ENCODE results near the gene LAMP1.

GRCh38 chr13:113291129-113291528 lies 5.9 kb upstream of the LAMP1 start:
- TF ChIP-seq POLR2AphosphoS5 (IDR thresholded peaks at IDR 0.05; ENCODE audit: insufficient read depth in 1 of 2, low read depth in 1 of 2) = no peak
- TF ChIP-seq CTCF (IDR thresholded peaks at IDR 0.05) = no peak
- TF ChIP-seq POLR2A (IDR thresholded peaks at IDR 0.05) = no peak
